ENCODE data around the gene OVOL1.
"Not testable (repeated sequence)": the region's sequence is repeated elsewhere in the genome, so short reads cannot be mapped to it uniquely, and the experiment has no call there.

Gene OVOL1

GRCh38 chr11:65786786-65787636, at the start of gene OVOL1:
TSS of gene OVOL1 (plus strand) at chr11:65787063. CDS start at chr11:65787374, 311 bp downstream.
- DNase-seq (ENCODE audit: low read depth in 2 of 2) = no peak

- no peak for DNase-seq (ENCODE audit: low read depth in 2 of 2)
These were observed 47.8 kb upstream of the OVOL1 start for GRCh38 chr11:65739022-65739421.

GRCh38 chr11:65741185-65741584, 45.7 kb upstream of the OVOL1 start:
- no peak for DNase-seq (ENCODE audit: low read depth in 2 of 2)

GRCh38 chr11:65742353-65742752, 44.5 kb upstream of the OVOL1 start:
- DNase-seq (ENCODE audit: low read depth in 2 of 2) = no peak

GRCh38 chr11:65743681-65744025, 43.2 kb upstream of the OVOL1 start:
- no peak for DNase-seq (ENCODE audit: low read depth in 2 of 2)

- DNase-seq (ENCODE audit: low read depth in 2 of 2) = no peak
These were observed 42.7 kb upstream of the OVOL1 start for GRCh38 chr11:65744026-65744698.

- DNase-seq (ENCODE audit: low read depth in 2 of 2) = no peak
These were observed 42.2 kb upstream of the OVOL1 start for GRCh38 chr11:65744699-65745042.

GRCh38 chr11:65745049-65745448, 41.8 kb upstream of the OVOL1 start:
- DNase-seq (ENCODE audit: low read depth in 2 of 2) = no peak

- DNase-seq (ENCODE audit: low read depth in 2 of 2) = not testable (repeated sequence)
These were observed 24.7 kb upstream of the OVOL1 start for GRCh38 chr11:65762169-65762568.

GRCh38 chr11:65762816-65763215, 24.0 kb upstream of the OVOL1 start:
- DNase-seq (ENCODE audit: low read depth in 2 of 2) = not testable (repeated sequence)

- DNase-seq (ENCODE audit: low read depth in 2 of 2) = no peak
These were observed 22.4 kb upstream of the OVOL1 start for GRCh38 chr11:65764434-65764833.

GRCh38 chr11:65766535-65766934, 20.3 kb upstream of the OVOL1 start:
- no peak for DNase-seq (ENCODE audit: low read depth in 2 of 2)

GRCh38 chr11:65767406-65767805, 19.5 kb upstream of the OVOL1 start:
- DNase-seq (ENCODE audit: low read depth in 2 of 2) = no peak

- DNase-seq (ENCODE audit: low read depth in 2 of 2) = not testable (repeated sequence)
These were observed 19.1 kb upstream of the OVOL1 start for GRCh38 chr11:65767806-65768205.

GRCh38 chr11:65770951-65771567, 15.8 kb upstream of the OVOL1 start:
- no peak for DNase-seq (ENCODE audit: low read depth in 2 of 2)

GRCh38 chr11:65771589-65772112, 15.2 kb upstream of the OVOL1 start:
- no peak for DNase-seq (ENCODE audit: low read depth in 2 of 2)

GRCh38 chr11:65773784-65774411, 13.0 kb upstream of the OVOL1 start:
- no peak for DNase-seq (ENCODE audit: low read depth in 2 of 2)

GRCh38 chr11:65774525-65775306, 12.1 kb upstream of the OVOL1 start:
- no peak for DNase-seq (ENCODE audit: low read depth in 2 of 2)

- no peak for DNase-seq (ENCODE audit: low read depth in 2 of 2)
These were observed 10.7 kb upstream of the OVOL1 start for GRCh38 chr11:65776196-65776595.

- DNase-seq (ENCODE audit: low read depth in 2 of 2) = no peak
These were observed 10.1 kb upstream of the OVOL1 start for GRCh38 chr11:65776710-65777141.

- no peak for DNase-seq (ENCODE audit: low read depth in 2 of 2)
These were observed 9.6 kb upstream of the OVOL1 start for GRCh38 chr11:65777241-65777640.
